MV-4-11 (cell line): ENCODE measurements around the gene GSG1L.

ENCODE experiments used
- DNase-seq: peaks from one replicate; lab custom pipeline; 2025; lab: John Stamatoyannopoulos, UW

Gene GSG1L

DNA sequence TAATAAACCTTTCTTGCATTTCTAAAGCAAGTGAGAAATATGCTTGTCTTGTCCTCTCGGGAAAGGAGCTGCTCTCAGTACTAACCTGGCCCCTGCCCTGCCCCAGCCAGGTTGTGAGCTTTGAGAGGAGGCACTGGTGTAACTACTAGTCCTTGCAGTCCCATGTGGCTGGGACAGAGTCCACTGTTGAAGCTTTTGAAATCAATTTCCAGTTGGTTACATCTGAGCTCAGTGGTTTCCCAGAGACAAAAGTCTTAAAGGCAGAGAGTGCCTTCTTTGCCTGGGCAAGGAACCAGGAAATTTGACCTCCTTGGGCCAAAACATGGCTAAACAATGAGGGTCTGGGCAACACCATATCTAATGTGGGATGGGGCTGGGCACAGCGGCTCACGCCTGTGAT lies 48.7 kb downstream of the GSG1L start:
- DNase-seq: no peak

DNA sequence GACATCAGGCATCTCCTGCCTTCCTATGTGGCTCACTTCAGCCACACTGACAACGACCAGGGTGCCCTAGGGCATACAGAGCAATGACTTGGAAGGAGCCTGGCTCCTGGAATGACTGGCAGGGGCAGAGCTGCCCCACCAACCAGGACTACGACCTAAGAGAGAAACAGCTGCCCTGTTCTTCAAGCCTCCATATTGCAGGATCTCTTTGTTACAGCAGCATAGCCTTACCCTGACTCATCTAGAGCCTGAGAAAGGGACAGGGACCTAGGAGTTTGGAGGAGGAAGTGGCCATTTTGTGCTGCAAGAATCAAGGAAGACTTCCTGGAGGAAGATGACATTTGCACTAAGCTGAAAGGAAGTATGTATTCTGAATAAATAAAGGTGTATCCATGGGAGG lies 49.6 kb downstream of the GSG1L start:
- peak; percentile 4 for DNase-seq

DNA sequence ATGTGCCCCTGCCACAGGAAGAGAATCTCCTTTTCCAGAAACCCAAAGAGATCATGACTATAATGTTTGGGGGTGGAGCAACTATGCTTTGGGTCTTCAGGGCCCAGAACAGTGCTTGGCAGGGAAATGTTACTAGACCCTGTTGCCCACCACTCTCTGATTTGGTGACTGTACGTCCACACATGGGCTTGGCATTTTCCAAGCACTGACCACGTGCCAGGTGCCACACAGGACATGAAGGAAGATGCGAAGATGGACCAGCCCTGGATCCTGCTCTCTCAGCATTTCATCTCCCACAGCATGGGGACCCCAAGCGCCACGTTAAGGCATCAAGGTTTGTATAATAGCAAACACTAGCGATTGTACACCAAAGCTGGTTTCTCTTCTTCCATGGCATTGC lies 50.1 kb downstream of the GSG1L start:
- no peak for DNase-seq

DNA sequence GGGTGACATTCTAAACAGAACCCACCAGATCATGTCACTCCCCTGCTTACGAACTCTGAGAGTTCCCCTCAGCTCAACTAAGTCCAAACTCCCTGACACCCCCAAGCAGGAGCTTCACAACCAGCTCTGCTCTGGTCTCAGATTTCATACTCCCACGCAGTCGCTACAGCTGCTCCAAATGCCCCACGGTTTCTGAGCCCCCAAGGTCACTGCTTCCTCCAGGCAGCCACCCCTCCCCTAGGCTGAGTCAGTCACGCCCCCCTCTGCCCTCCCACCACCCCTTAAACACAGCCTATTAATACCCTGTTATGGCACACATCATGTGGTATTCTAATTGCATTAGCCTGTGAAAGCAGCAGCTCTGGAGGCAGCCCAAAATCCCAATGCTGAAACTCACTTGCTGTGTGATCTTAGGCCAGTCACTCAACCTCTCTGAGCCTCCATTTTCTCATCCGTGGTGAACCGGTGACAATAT lies 51.5 kb downstream of the GSG1L start:
- DNase-seq: peak; percentile 29

DNA sequence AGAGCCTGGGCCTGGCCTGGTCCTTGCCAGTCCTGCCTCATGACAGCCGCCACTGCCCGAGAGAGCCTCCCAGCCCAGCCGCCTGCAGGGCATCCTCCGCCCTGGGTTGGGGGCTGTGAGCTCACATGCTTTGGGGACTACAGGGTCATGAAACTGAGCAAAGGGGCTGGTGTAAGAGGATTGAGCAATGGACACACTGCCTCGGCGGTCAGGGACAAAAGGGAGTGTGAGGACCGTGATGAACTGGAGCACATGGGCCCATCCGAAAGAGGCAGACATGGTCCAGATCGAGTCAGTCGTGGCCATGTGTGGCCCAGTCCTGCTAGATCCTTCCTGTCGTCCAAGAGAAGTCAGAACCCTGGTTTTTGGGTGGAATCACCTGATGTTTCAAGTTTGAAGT lies 52.3 kb downstream of the GSG1L start:
- no peak for DNase-seq

DNA sequence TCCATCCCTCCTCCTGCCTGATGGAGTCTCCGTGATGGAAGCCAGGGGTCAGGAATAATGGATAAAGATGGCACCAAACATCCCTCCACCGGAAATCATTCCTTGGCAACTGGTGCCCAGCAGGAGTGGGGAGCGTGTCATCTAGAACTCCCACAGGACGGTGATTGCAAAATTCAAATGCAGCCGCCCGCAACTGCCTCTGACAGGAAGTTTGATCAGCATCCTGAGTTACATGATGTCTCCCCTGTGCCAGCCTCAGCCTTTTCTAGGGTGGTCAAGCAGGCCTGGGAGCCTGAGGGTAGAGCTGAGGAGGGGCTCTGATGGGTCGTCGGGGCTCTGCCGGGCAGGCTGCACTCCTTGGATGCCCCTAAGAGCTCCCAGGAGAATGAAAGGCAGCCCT lies 52.8 kb downstream of the GSG1L start:
- peak; percentile 60 for DNase-seq

DNA sequence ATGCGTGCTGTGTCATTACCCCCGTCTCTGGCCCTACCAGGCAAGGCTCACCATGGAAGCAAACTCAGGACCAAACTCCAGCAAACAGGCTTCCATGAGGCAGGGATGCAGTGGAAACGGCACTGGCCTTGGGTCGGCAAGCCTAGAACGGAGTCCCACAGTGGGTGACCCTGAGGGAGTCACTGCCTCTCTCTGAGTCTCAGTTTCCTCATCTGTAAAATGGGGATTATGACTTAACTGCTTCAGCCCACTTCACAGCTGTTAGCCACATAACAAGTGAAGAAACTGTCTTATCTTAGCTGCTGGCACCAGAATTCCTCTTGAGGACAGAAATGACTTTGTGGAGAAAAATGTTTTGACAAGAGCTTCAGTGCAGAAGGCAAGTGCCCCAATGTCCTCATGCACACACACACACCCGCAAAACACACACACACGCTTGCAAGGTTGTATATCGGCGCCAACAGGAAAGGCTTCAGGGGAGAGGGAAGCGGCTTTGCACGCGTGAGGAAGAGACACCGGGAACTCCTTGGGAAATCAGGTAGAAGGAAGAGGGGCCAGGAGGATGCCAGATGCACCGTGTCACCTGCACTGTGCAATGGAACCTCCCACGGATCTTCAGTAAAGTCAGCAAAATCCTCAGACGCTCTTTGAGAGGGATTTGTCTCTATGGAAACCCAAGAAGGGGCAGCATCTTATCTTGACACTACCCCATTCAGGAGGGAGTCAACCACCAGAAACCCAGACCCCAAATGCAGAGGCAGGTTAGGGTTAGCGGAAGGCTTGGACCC lies 53.7 kb downstream of the GSG1L start:
- DNase-seq: no peak

DNA sequence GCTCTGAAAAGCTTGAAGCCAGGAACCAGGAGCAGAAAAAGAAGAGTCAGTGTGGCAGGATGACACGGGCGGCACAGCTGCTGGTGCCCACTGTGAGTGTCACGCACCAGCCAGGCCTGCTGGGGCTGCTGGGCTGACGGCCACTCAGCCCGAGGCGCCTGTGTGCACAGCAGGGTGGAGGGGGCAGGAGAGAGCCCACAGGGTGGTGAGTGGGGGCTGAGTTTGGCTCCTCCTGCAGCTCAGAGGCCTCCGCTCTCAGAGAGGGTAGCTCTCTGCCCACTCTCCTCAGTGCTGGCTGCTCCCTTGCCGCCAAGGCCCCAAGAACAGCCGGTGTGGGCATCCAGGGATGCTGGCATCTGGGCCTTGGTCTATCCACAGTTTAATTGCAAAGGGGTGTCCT lies 59.6 kb downstream of the GSG1L start:
- no peak for DNase-seq

DNA sequence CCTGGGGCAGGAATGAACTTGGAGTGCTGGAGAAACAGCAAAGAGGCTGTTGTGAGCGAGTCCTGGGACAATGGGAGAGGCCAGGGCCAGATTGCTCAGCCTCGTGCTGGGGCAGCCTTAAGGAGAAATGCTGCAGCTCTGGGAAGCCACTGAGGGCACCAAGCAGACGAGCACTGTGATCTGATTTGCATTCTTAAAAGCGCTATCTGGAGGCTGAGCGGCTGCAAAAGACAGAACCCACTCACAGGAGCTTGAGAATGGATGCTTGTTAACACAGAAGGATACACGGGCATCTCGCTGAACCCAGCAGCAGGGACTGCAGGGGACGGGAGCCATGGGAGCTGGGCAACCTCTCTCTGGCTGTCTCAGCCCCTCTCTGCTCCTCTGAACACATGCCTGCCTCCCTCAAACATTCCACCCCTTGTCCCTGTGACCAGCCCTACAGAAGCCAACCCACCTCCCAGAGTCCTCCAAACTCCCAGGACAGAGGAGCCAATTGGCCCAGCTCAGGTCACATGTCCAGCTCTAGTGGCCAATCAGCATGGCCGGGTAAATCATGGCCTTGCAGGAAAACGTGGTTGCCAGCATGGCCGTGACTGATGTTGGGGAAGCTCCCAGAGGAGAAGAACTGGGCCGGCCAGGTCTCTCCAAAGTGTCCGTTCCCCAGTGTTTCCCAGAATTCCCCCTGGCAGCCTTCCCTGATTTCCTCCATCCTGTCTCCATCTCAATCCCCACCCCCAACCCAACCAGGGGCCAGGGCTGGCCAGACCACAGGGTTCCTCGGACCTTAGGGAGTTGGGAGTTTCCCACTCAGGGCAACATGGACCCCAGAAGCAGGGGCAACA lies 60.3 kb downstream of the GSG1L start:
- no peak for DNase-seq

DNA sequence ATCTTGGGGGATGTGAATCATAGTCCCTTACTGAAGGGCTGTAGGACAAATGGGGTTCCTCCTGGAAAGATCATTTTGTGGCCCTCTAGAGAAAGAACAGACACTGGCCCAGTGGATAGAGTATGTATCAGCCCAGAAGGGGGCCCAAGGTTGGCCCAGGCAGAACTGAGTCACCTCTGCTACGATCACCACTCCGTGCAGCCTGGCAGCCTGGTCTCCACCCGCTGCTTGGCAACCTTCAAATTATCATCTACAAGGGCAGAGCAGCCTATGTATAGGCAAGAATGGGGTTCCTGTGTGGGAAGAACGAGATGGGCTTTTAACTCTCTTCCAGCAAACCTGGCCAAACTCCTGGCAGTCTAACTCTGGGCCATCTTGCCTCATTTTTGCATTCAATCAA lies 61.9 kb downstream of the GSG1L start:
- DNase-seq: no peak

DNA sequence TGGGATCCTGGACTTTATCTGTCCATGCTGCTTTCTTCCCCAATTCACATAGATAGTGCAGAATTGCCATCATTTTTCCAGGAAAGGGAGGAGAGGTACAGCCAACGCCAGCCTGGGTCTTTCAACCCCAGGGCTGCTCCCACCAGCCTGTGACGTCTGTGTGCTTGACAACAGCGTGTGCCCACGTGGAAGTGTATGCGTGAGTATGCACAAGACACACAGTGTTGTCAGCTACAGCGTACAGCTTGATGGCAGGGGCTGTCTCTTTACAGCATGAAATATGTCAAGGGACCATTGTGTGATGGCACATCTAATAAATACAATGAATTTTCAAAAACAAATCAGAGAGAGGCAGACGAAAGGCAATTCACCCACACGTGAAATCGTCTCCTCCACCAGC lies 62.3 kb downstream of the GSG1L start:
- no peak for DNase-seq

DNA sequence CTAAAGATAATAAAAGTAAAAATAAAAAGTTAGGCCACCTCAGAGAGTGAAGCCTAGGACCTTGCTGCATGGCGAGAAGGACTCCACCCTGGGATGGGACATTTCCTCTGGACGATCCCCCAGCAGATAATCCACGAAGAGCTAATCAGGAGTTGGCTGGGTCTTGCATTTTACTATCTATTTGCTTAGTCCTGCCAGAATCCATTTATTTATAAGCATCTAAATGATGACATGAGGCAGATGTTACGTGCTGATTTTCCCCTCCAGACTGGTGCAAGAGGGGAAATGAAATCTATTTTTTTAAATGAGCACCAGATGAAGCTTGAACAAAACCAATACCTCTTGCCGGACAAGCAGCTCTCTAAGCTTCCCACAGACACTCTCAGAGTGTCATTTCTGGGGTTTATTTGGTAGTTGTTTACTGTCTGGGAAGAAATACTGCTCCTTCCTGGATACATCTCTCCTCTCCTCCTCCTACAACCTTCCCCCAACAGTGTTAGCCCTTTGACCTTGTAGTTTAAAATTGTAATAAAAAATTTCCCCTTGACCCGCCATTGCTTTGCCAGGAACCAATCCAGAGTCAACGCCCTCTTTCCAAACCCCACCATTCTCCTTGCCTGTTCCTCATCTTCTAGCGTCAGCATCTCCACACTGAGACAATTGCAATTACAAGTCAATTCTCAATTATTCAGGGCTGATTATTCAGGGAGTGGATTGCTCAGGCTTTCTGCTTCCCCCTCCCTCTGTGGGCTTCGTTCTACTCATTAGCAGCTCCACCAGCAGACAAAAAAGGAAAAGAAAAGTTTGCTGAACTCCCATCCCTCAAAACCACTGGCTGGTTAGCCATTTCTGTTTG lies 63.0 kb downstream of the GSG1L start:
- DNase-seq: no peak

DNA sequence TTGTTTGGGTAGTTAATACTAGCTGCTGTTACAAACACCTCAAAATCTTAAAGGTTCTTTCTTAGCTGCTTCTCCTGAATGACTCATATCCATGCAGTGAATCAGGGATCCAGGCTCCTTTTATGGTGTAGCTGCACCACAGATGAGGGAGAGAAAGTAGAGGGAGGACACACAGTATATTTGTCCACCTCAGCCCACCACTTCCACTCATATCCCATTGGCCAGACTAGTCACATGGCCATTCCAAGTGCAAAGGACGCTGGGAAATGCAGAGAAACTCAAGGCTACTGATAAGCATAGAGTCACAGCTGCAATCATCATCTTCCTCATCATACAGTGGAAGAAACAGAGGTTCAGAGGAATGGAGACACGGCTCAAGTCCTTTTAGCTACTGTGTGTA lies 63.8 kb downstream of the GSG1L start:
- no peak for DNase-seq

DNA sequence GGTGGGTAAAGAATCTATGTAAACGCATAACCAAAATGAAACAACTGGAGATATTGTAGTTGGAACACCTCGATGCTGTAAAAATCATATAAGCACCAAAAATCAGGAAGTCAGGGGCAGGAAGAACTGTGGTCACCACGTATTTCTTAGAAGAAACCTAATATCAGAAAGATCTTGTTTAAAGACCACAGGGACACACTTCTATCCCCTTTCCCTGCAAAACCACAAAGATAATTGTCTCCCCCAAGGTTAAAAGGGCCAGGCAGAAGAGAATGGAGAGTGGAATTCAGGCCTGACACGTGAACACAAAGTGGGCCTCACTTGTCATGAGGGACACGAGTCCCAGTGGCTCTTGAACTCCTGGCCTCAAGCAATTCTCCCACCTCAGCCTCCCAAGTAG lies 68.1 kb downstream of the GSG1L start:
- DNase-seq: peak; percentile 59

DNA sequence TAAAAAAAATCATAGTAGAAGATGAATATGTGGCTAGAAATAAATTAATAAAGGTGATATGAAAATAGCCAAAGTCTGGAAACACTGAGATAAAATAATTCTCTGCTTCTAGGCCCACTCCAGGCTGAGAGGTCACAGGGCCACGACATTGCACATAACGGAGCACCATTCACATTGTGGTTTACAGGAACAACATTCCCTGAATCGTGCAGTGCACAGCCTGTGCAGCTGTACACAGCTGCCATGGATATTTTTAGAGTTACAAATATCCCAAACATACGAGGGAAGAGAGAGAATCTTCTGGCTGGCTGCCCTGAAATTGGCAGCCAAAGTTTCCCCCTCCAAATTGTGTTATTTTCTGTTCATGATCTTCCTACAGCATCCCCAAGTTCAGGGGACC lies 68.8 kb downstream of the GSG1L start:
- no peak for DNase-seq

DNA sequence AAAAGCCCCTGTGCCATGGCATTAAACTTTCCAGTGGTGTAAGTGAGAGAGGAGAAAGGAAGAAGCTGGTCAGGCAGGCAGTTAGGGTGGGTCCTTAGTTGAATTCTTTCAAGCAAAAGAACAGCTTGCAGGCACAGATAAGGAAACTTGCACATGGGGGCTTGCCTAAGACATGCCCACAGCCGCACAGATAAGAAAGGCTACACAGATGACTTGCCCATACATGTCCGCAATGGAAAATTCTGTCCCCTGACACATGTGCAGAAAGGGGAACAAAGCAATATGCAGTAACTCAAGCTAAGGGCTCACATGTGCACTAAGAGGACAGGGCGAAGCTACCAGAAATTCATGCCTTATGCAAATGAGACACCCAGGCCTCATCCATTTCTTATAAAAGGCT lies 69.9 kb downstream of the GSG1L start:
- DNase-seq: peak; percentile 70

DNA sequence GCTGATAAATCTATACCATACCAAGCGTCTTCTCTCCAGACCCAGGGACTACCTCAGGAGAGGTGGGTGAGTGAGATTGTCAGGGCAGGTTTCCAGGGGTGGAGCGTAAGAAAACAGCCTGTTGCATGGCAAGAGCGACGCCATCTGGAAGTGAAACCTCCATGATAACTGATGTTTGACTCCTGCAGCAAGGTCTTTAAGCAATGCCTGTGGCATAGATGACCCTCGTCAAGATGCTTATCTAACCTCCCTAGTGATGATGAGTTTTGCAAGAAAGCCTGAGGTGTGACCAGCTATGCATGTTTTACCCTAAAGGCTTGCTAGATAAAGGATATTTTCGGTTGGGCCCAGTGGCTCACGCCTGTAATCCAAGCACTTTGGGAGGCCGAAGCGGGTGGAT lies 71.6 kb downstream of the GSG1L start:
- peak; percentile 38 for DNase-seq

DNA sequence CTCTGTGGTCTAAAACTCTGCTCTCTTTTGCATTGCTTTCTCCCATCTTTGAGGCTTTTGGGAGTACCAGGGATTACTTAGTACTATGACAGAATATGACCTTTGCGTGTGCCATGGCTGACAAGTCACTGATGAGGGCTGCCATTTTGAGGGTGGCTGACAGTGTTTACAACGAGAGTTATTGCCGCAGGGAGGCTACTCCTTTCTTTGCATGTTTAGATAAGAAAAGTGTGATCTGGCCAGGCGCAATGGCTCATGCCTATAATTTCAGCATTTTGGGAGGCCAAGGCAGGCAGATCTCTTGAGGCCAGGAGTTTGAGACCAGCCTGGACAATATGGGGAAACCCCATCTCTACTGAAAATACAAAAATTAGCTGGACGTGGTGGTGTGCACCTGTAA lies 77.5 kb downstream of the GSG1L start:
- no peak for DNase-seq

DNA sequence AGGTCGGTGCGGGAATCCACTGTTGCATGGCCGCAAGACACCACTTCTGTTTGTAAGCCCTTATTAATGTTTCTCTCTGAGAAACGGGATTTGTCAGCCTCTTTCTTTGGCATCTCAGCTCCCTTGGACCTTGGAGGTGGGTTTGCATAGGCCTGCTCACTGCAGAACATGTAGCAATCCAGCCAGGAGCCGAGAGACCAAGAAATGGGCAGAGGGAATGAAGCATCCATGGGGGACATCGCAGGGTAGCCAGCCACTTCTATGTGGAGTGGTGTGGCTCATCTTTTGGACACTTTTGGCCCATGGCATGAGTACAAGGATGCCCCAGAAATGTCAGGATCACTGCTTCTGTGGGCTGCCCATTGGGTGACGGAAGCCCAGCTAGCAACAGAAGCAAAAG lies 79.4 kb downstream of the GSG1L start:
- DNase-seq: no peak

DNA sequence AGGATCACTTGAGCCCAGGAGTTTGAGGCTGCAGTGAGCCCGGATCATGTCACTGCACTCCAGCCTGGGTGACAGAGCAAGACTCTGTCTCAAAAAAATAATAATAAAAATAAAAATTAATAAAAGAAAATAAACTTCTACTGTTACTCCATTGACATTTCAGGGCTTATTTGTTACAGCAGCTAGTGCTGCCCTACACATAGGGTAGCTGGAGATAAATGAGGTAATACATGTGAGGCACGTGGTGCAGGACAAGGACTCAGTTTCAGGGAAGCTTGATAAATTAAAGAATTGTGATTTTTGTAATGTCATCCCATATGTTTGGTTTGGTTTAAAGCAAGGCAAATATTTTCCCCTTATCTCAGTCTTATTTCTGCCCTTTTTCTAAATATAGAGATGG lies 80.3 kb downstream of the GSG1L start:
- no peak for DNase-seq

DNA sequence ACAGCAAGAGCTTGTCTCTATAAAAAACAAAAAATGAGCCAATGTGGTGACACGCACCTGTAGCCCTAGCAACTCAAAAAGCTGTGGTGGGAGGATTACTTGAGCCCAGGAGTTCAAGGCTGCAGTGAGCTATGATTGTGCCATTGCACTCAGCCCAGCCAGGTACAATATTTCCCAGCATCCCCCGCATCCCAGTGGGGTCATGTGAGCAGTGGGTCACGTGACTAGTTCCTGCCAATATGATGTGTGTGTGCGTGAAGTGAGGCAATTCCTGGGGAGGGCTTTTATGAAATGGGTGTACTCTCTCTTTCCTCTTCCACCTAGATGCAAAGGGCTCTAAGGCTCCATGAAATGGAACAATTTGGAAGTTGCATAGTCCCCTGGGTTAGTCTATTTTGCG lies 81.3 kb downstream of the GSG1L start:
- DNase-seq: no peak

DNA sequence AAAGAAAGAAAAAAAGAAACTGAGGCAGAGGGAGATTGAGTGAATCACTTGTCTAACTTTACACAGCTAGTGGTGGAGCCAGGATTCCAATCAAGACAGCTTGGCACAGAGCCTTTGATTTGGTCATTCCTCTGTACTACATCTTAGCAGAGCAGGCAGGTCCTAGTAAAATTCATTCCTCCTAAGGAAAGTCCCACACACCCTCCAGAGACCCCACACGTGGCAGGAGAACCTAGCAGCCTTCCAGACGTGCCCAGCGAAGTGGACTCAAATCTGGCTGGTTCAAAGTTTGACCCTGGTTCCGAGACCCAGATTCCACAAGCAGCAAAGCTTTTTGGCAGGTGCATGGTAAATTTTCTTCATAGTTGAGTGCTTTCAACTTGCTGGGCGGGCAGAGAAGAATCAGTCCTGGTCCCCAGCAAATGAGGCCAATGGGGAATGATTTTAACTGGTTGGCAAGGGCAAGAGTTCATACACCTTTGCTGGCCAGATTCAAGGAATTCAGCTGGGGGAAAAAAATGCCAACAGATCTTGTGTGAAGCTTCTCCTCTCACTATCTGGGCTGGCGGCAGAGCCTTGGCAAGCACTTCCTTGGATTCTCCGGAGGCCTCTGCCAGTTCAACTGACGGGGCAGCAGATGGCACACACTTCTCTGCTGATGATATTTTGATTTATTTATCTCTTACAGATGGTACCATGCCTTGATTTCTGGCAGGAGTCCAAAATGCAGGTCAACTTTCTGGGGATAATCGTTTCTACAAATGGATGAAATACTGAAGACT lies 82.4 kb downstream of the GSG1L start:
- no peak for DNase-seq
